H9 (cell line): Measurements from ENCODE around the gene ENPP6. TPM values are rescaled to one million over a fixed set of nuclear protein-coding genes. Genes with fewer than 3 reads are reported as not detected.

Source experiments
- DNase-seq: peaks from one replicate; pipeline ENCODE4 v3.0.0-alpha.2; 2017
- H2AFZ ChIP-seq: one replicate; pipeline ENCODE4 v1.6.1; 2013; ENCODE audit warnings: mild to moderate bottlenecking, low read length, control low read depth, moderate library complexity
- H2AK5ac ChIP-seq: 2 replicates; pipeline ENCODE4 v1.6.1; 2013; ENCODE audit warnings: low read length, control low read depth, mixed read lengths; ENCODE audit not compliant: insufficient read length
- H2BK120ac ChIP-seq: one replicate; pipeline ENCODE4 v1.6.1; 2013; ENCODE audit warnings: low read depth, mild to moderate bottlenecking, low read length, control low read depth, inconsistent platforms; ENCODE audit not compliant: poor library complexity, severe bottlenecking
- H2BK12ac ChIP-seq: 2 replicates; pipeline ENCODE4 v1.6.1; 2013; ENCODE audit warnings: low read length, control low read depth, mixed read lengths, low read depth; ENCODE audit not compliant: insufficient read length
- H2BK15ac ChIP-seq: 2 replicates; pipeline ENCODE4 v1.6.1; 2013; ENCODE audit warnings: low read depth, low read length, control low read depth
- H2BK20ac ChIP-seq: one replicate; pipeline ENCODE4 v1.6.1; 2013; ENCODE audit warnings: low read depth, mild to moderate bottlenecking, low read length, control low read depth, inconsistent platforms; ENCODE audit not compliant: poor library complexity, severe bottlenecking
- H2BK5ac ChIP-seq: 2 replicates; pipeline ENCODE4 v1.6.1; 2013; ENCODE audit warnings: low read length, control low read depth, mixed read lengths; ENCODE audit not compliant: insufficient read length
- H3K14ac ChIP-seq: 2 replicates; pipeline ENCODE4 v1.6.1; 2013; ENCODE audit warnings: low read length, control low read depth; ENCODE audit not compliant: insufficient read depth
- H3K18ac ChIP-seq: 2 replicates; pipeline ENCODE4 v1.6.1; 2013; ENCODE audit warnings: low read depth, mild to moderate bottlenecking, mixed read lengths, low read length, control low read depth; ENCODE audit not compliant: insufficient read length
- H3K23ac ChIP-seq: 2 replicates; pipeline ENCODE4 v1.6.1; 2013; ENCODE audit warnings: low read length, control low read depth, mixed read lengths, low read depth; ENCODE audit not compliant: insufficient read length
- H3K23me2 ChIP-seq: 2 replicates; pipeline ENCODE4 v1.6.1; 2013; ENCODE audit warnings: low read depth, mild to moderate bottlenecking, mixed read lengths, low read length, control low read depth; ENCODE audit not compliant: insufficient read length, poor library complexity, severe bottlenecking
- H3K27ac ChIP-seq: 2 replicates; pipeline ENCODE4 v1.5.1; 2013; ENCODE audit warnings: low read length, control low read depth, mixed read lengths, low read depth; ENCODE audit not compliant: insufficient read length
- H3K27me3 ChIP-seq: 2 replicates; pipeline ENCODE4 v1.6.1; 2013; ENCODE audit warnings: low read length, control low read depth, inconsistent platforms; ENCODE audit not compliant: insufficient read depth
- H3K4ac ChIP-seq: 2 replicates; pipeline ENCODE4 v1.6.1; 2013; ENCODE audit warnings: low read depth, mild to moderate bottlenecking, control low read depth, inconsistent platforms, low read length, moderate library complexity
- H3K4me1 ChIP-seq: 2 replicates; pipeline ENCODE4 v1.6.1; 2013; ENCODE audit warnings: low read length, control low read depth, inconsistent platforms; ENCODE audit not compliant: insufficient read depth
- H3K4me2 ChIP-seq: 2 replicates; pipeline ENCODE4 v1.6.1; 2013; ENCODE audit warnings: low read length, control low read depth, mixed read lengths; ENCODE audit not compliant: insufficient read length, insufficient read depth
- H3K56ac ChIP-seq: 2 replicates; pipeline ENCODE4 v1.6.1; 2013; ENCODE audit warnings: low read depth, mild to moderate bottlenecking, mixed read lengths, low read length, control low read depth; ENCODE audit not compliant: insufficient read length
- H3K79me1 ChIP-seq: 2 replicates; pipeline ENCODE4 v1.6.1; 2013; ENCODE audit warnings: low read depth, mild to moderate bottlenecking, moderate library complexity, low read length, control low read depth, inconsistent platforms; ENCODE audit not compliant: insufficient read depth, poor library complexity, severe bottlenecking
- H3K79me2 ChIP-seq: 2 replicates; pipeline ENCODE4 v1.6.1; 2013; ENCODE audit warnings: low read length, control low read depth, inconsistent platforms; ENCODE audit not compliant: insufficient read depth
- H3K9ac ChIP-seq: 2 replicates; pipeline ENCODE4 v1.6.1; 2013; ENCODE audit warnings: low read length, control low read depth, mixed read lengths; ENCODE audit not compliant: insufficient read length; ENCODE audit errors: extremely low read depth
- H3K9me3 ChIP-seq: one replicate; pipeline ENCODE4 v1.6.1; 2013; ENCODE audit warnings: low read depth, low read length, inconsistent platforms; ENCODE audit not compliant: control insufficient read depth
- H3T11ph ChIP-seq: one replicate; pipeline ENCODE4 v1.6.1; 2013; ENCODE audit warnings: mild to moderate bottlenecking, low read length, control low read depth, inconsistent platforms
- H4K20me1 ChIP-seq: one replicate; pipeline ENCODE4 v1.6.1; 2013; ENCODE audit not compliant: control insufficient read depth, insufficient read length, insufficient read depth
- H4K5ac ChIP-seq: 2 replicates; pipeline ENCODE4 v1.6.1; 2013; ENCODE audit warnings: low read depth, mild to moderate bottlenecking, mixed read lengths, low read length, control low read depth; ENCODE audit not compliant: insufficient read length
- H4K8ac ChIP-seq: replicated peaks from 2 replicates; pipeline ENCODE4 v1.6.1; 2013; ENCODE audit warnings: low read length, control low read depth, mixed read lengths, low read depth; ENCODE audit not compliant: insufficient read length
- H4K91ac ChIP-seq: 2 replicates; pipeline ENCODE4 v1.6.1; 2013; ENCODE audit warnings: low read depth, mild to moderate bottlenecking, moderate library complexity, mixed read lengths, low read length, control low read depth; ENCODE audit not compliant: insufficient read length
- H3K27ac Mint-ChIP-seq, 3 experiments: 2 replicates in 2 of 3; 3 replicates in 1 of 3; pipeline ENCODE4 v1.8.0; 2020 to 2021; ENCODE audit warnings: mixed read lengths in 3 of 3, mild to moderate bottlenecking in 1 of 3, moderate library complexity in 1 of 3
- H3K27me3 Mint-ChIP-seq: 2 replicates; pipeline ENCODE4 v1.8.0; 2021; ENCODE audit warnings: low read depth, mild to moderate bottlenecking, moderate library complexity, mixed read lengths
- H3K36me3 Mint-ChIP-seq, 3 experiments: 2 replicates in 2 of 3; 3 replicates in 1 of 3; pipeline ENCODE4 v1.8.0; 2020 to 2021; ENCODE audit warnings: low read depth in 3 of 3, mixed read lengths in 3 of 3; ENCODE audit not compliant: insufficient read depth in 1 of 3
- H3K4me1 Mint-ChIP-seq, 2 experiments: 2 replicates each; pipeline ENCODE4 v1.8.0; 2020; ENCODE audit warnings: mixed read lengths in 2 of 2
- H3K4me3 Mint-ChIP-seq, 2 experiments: 2 replicates in 1 of 2; 3 replicates in 1 of 2; pipeline ENCODE4 v1.8.0; 2020 to 2021; ENCODE audit warnings: mild to moderate bottlenecking in 2 of 2, mixed read lengths in 2 of 2, moderate library complexity in 1 of 2
- H3K9me3 Mint-ChIP-seq, 2 experiments: 2 replicates in 1 of 2; 3 replicates in 1 of 2; pipeline ENCODE4 v1.8.0; 2020; ENCODE audit warnings: mild to moderate bottlenecking in 2 of 2, mixed read lengths in 2 of 2, moderate library complexity in 1 of 2
- WGBS: extraction: QIAGEN DNeasy Blood & Tissue Kit; methylation state at CpG from one replicate; pipeline ENCODE4 v1.1.7; 2013; ENCODE audit warnings: missing lambda C conversion rate, low lambda C conversion rate, mixed read lengths; ENCODE audit not compliant: insufficient read length; ENCODE audit errors: extremely low coverage; 5-methylcytosine and 5-hydroxymethylcytosine counted together
- total RNA-seq: library from RNA; stranded (reverse); gene quantifications from 2 replicates; pipeline ENCODE4 v1.2.1, GENCODE V29; 2021
- TF ChIP-seq, protein P1 (sequence below): fragments of 200-600 bp; sonication (generic); conservative IDR thresholded peaks from 3 replicates; pipeline ENCODE4 v1.8.0; 2021; ENCODE audit warnings: antibody characterized with exemption, mild to moderate bottlenecking

Gene ENPP6
- total RNA-seq, 1 experiment from 2014 or later: not detected

DNA sequence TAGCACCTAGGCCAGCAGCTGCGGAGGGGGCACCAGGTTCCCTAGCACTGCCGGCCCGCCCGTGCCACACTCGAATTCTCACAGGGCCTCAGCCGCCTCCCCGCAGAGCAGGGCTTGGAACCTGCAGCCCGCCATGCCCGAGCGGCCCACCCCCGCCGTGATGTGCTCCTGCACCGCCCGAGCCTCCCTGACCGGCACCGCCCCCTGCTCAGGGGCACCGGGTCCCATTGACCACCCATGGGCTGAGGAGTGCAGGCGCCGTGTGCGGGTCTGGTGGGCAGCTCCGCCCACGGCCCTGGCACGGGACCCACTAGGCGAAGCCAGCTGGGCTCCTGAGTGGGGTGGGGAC, 35.4 kb upstream of the ENPP6 start:
- no peak overlapping the region for H3K18ac ChIP-seq
- no peak overlapping the region for H4K91ac ChIP-seq
- H3K27me3 Mint-ChIP-seq: peaks cover 3% of the 10 kb centered on the region
- H3K79me2 ChIP-seq: no peaks in the 10 kb centered on the region
- H2BK5ac ChIP-seq: no peak overlapping the region
- peaks cover 0 to 3% of the 10 kb centered on the region in 2 experiments; a peak in 2 of 4 replicates for H3K4me1 Mint-ChIP-seq
- no peak overlapping the region for H3K27ac Mint-ChIP-seq
- TF ChIP-seq, protein P1, sequence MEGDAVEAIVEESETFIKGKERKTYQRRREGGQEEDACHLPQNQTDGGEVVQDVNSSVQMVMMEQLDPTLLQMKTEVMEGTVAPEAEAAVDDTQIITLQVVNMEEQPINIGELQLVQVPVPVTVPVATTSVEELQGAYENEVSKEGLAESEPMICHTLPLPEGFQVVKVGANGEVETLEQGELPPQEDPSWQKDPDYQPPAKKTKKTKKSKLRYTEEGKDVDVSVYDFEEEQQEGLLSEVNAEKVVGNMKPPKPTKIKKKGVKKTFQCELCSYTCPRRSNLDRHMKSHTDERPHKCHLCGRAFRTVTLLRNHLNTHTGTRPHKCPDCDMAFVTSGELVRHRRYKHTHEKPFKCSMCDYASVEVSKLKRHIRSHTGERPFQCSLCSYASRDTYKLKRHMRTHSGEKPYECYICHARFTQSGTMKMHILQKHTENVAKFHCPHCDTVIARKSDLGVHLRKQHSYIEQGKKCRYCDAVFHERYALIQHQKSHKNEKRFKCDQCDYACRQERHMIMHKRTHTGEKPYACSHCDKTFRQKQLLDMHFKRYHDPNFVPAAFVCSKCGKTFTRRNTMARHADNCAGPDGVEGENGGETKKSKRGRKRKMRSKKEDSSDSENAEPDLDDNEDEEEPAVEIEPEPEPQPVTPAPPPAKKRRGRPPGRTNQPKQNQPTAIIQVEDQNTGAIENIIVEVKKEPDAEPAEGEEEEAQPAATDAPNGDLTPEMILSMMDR: no peak
- no peaks in the 10 kb centered on the region for H3K27me3 ChIP-seq
- no peak overlapping the region for H3K23ac ChIP-seq
- no peaks in the 10 kb centered on the region for H3K79me1 ChIP-seq
- no peak overlapping the region for H2BK120ac ChIP-seq
- no peaks in the 10 kb centered on the region for H4K20me1 ChIP-seq
- no peak overlapping the region for H3K56ac ChIP-seq
- H3K4me1 ChIP-seq: no peaks in the 10 kb centered on the region
- no peak for DNase-seq
- H3K4me2 ChIP-seq: no peak overlapping the region
- H3K23me2 ChIP-seq: no peaks in the 10 kb centered on the region
- no peak overlapping the region for H3K27ac ChIP-seq
- H2BK20ac ChIP-seq: no peak overlapping the region
- no CpG with 5 or more reads among the region's 24 CpGs for WGBS
- H4K5ac ChIP-seq: no peak overlapping the region
- peaks cover 2 to 18% (median 4%) of the 10 kb centered on the region in 3 experiments; a peak in 6 of 7 replicates for H3K36me3 Mint-ChIP-seq
- H3K4me3 Mint-ChIP-seq: no peak overlapping the region
- no peak overlapping the region for H2AFZ ChIP-seq
- no peak overlapping the region for H3K9ac ChIP-seq
- H3T11ph ChIP-seq: no peak overlapping the region
- no peak overlapping the region for H2BK12ac ChIP-seq
- H3K9me3 ChIP-seq: peaks cover 10% of the 10 kb centered on the region
- H2AK5ac ChIP-seq: no peak overlapping the region
- no peak overlapping the region for H3K14ac ChIP-seq
- no peak overlapping the region for H3K4ac ChIP-seq
- peaks cover 17 to 22% of the 10 kb centered on the region in 2 experiments for H3K9me3 Mint-ChIP-seq
- no peak overlapping the region for H2BK15ac ChIP-seq
- no peak overlapping the region for H4K8ac ChIP-seq
